Endothelial cell of umbilical vein (primary cell): Measurements from ENCODE around the gene DEPDC7. TPM values are rescaled to one million over a fixed set of nuclear protein-coding genes. Genes with fewer than 3 reads are reported as not detected.

Source experiments
- BruUV-seq: library from RNA; stranded (reverse); fragments of 400-500 nt; replicated peaks from 2 replicates; lab custom pipeline; 2021; lab: Mats Ljungman, UMichigan
- CTCF ChIA-PET: fragments of 300-600, 350-600 bp; sonication (Branson Sonifier 250); formaldehyde crosslinking; loops from one replicate; lab custom pipeline; 2021; ENCODE audit warnings: antibody characterized with exemption, inconsistent platforms; lab: Charles Lee
- POLR2A ChIA-PET: fragments of 300-600, 350-600 bp; sonication (Branson Sonifier 250); formaldehyde crosslinking; loops from one replicate; lab custom pipeline; 2021; ENCODE audit warnings: antibody characterized with exemption, inconsistent platforms; lab: Charles Lee
- DNase-seq: peaks from one replicate; pipeline ENCODE4 v3.0.0-alpha.2; 2011; ENCODE audit warnings: low read depth, low spot score
- FAIRE-seq: peaks from 2 replicates; lab custom pipeline; 2011; peaks lifted over from hg19 to GRCh38; lab: Jason Lieb, UNC
- H2AFZ ChIP-seq: 2 replicates; pipeline ENCODE4 v1.6.0; 2012; ENCODE audit warnings: low read depth, low read length, control low read depth, inconsistent platforms
- H3K27ac ChIP-seq: 2 replicates; pipeline ENCODE4 v1.5.1; 2011; ENCODE audit warnings: low read depth, mild to moderate bottlenecking, control low read depth, low read length, moderate library complexity; ENCODE audit not compliant: insufficient read depth
- H3K27me3 ChIP-seq, 2 experiments: 2 replicates each; pipeline versions ENCODE4 v1.6.0 to v1.6.1; 2011; ENCODE audit warnings: low read length in 2 of 2, mixed read lengths in 1 of 2; ENCODE audit not compliant: control insufficient read depth in 2 of 2, insufficient read depth in 2 of 2
- H3K36me3 ChIP-seq, 2 experiments: 2 replicates in 1 of 2; 3 replicates in 1 of 2; pipeline ENCODE4 v1.5.1; 2011; ENCODE audit warnings: low read length in 2 of 2, mild to moderate bottlenecking in 1 of 2, moderate library complexity in 1 of 2; ENCODE audit not compliant: control insufficient read depth in 2 of 2, insufficient read depth in 2 of 2; ENCODE audit errors: extremely low read depth in 1 of 2
- H3K4me1 ChIP-seq: 3 replicates; pipeline ENCODE4 v1.5.1; 2011; ENCODE audit warnings: mild to moderate bottlenecking, low read length; ENCODE audit not compliant: control insufficient read depth, insufficient read depth; ENCODE audit errors: extremely low read depth
- H3K4me2 ChIP-seq: 2 replicates; pipeline ENCODE4 v1.6.1; 2011; ENCODE audit warnings: low read length, control low read depth, mixed read lengths; ENCODE audit not compliant: insufficient read depth
- H3K4me3 ChIP-seq, 3 experiments: fragments of 200-600 bp in 1 of 3; sonication (generic), shearing (Covaris generic) in 1 of 3; replicated peaks in 1 of 3; 2 replicates each; pipeline ENCODE4 v1.5.1; 2011 to 2016; ENCODE audit warnings: control low read depth in 3 of 3, low read length in 3 of 3, mild to moderate bottlenecking in 2 of 3, inconsistent platforms in 1 of 3, low read depth in 1 of 3, moderate library complexity in 1 of 3; ENCODE audit not compliant: insufficient read depth in 1 of 3
- H3K79me2 ChIP-seq: 2 replicates; pipeline ENCODE4 v1.6.0; 2012; ENCODE audit warnings: low read length, inconsistent platforms; ENCODE audit not compliant: control insufficient read depth, insufficient read depth
- H3K9ac ChIP-seq: replicated peaks from 2 replicates; pipeline ENCODE3; 2011; ENCODE audit warnings: low read length, control low read depth; ENCODE audit not compliant: insufficient read depth; ENCODE audit errors: extremely low read depth
- H3K9me1 ChIP-seq: replicated peaks from 3 replicates; pipeline ENCODE4 v1.6.0; 2011; ENCODE audit warnings: mild to moderate bottlenecking, low read length; ENCODE audit not compliant: control insufficient read depth, insufficient read depth; ENCODE audit errors: extremely low read depth
- H3K9me3 ChIP-seq: replicated peaks from 2 replicates; pipeline ENCODE4 v1.5.1; 2012; ENCODE audit warnings: low read length, inconsistent platforms; ENCODE audit not compliant: control insufficient read depth, insufficient read depth
- H4K20me1 ChIP-seq: replicated peaks from 2 replicates; pipeline ENCODE3; 2011; ENCODE audit warnings: mild to moderate bottlenecking, low read length; ENCODE audit not compliant: control insufficient read depth, insufficient read depth; ENCODE audit errors: extremely low read depth
- JUN ChIP-seq: IDR thresholded peaks from 2 replicates; pipeline ENCODE4 v1.6.1; 2011; ENCODE audit warnings: borderline replicate concordance, low read depth; ENCODE audit not compliant: insufficient read length, insufficient read depth
- POLR2AphosphoS5 ChIP-seq: IDR thresholded peaks from 2 replicates; pipeline ENCODE4 v1.6.1; 2012; ENCODE audit warnings: low read depth, mild to moderate bottlenecking, control low read depth, low read length, moderate library complexity; ENCODE audit not compliant: insufficient read depth
- dilution Hi-C: fragments of 300-500 bp; cut with MboI; formaldehyde crosslinking; loops from one replicate; pipeline ENCODE4 v1.15.0; 2019; ENCODE audit warnings: low sequenced_read_pairs; ENCODE audit not compliant: extremely low pct_ligation_motif_present
- intact Hi-C: fragments of 100-400 bp; cut with micrococcal nuclease; formaldehyde crosslinking; loops from one replicate; pipeline ENCODE4 v1.10.0; 2022
- polyA plus RNA-seq, 4 experiments: library from polyadenylated mRNA; depleted of rRNA in 3 of 4; stranded (reverse) in 3 of 4; unstranded in 1 of 4; fragments of >200 nt; gene quantifications; 2 replicates each; pipeline versions ENCODE4 v1.2.1 to v1.2.3, GENCODE V29; 2011 to 2012; ENCODE audit warnings: missing spikeins in 1 of 4
- total RNA-seq: library from RNA; stranded (reverse); gene quantifications from 2 replicates; pipeline ENCODE4 v1.2.3, GENCODE V29; 2021
- TF ChIP-seq, protein P1 (sequence below), 2 donors: IDR thresholded peaks; 1 replicate in 1 of 2; 2 replicates in 1 of 2; pipeline ENCODE4 v1.5.1; 2011; ENCODE audit warnings: low read length in 2 of 2, mild to moderate bottlenecking in 2 of 2, moderate library complexity in 2 of 2, control low read depth in 1 of 2, inconsistent platforms in 1 of 2, low read depth in 1 of 2; ENCODE audit not compliant: insufficient read depth in 1 of 2; ENCODE audit errors: extremely low read depth in 1 of 2

The DEPDC7 gene
- total and polyA plus RNA-seq, 2 donors (not counting 3 experiments of a cell fraction or from before 2014, with no cell fraction given) = 0.08 TPM; not detected in 1

DNA sequence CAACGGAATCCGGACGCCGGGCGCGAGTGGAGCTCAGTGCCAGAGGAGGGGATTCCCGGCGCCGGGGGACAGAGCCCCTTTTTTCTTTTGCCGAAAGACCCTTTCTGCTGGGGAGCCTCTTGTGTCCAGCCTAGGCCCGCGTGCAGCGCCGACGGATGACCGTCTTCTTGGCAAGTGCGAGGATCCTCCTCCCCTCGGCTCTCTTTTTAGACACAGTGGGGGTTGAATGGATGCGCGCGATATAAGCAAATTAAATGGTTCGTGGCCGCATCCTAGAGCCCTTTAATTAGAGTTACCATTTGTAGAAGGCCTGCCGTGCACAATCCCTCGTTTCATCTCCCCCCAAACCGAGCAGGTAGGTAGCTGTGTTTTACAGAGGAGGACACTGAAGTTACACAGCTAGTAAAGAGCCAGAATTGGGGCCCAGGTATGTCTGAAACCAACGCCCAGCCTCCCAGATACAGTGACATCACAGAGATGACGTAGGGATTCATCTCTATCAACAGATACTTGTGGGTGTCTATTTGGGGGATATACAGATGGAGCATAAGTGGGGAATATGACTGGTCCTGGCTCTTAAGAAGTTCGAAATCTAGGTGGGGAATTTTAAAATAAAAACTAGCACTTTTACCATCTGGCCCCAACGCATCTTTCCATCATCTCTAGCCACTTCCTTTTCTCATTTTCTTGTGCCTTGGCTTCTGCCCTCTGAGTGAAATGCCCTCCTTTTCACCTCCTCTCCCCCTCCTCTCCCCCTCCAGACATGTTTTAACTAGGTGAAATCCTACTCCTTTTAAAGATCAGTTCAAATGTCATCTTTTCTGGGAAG lies 24.6 kb downstream of the DEPDC7 start:
- ChIA-PET CTCF (interaction anchor here (0.9 to 2.3 kb wide), 6 partner anchors 12 to 457 kb away, joined by 3 to 15 read pairs (median 4); partner anchors contain the start of gene EIF3M), POLR2A (interaction anchor here (0.5 kb wide), 1 partner anchor 948 kb away, joined by 4 read pairs; no protein-coding TSS in a partner anchor)
- intact Hi-C loops (no loop called here), dilution Hi-C loops (no loop called here)
- Histone ChIP-seq H2AFZ (peak overlapping the region; percentile 90), H3K79me2 (peaks cover 3% of the 10 kb centered on the region), H3K9ac (peak overlapping the region; percentile 94), H3K27ac (peak overlapping the region; percentile 79), H3K9me3 (no peaks in the 10 kb centered on the region), H3K27me3 (no peaks in the 10 kb centered on the region), H3K4me2 (peak overlapping the region; percentile 96), H3K9me1 (no peaks in the 10 kb centered on the region), H3K36me3 (no peaks in the 10 kb centered on the region), H3K4me3 (peak overlapping the region; percentile 45 to 65 (median 57)), H4K20me1 (no peaks in the 10 kb centered on the region), H3K4me1 (peaks cover 12% of the 10 kb centered on the region)
- TF ChIP-seq POLR2AphosphoS5 (peak; percentile 15), JUN (no peak)
- TF ChIP-seq, protein P1, sequence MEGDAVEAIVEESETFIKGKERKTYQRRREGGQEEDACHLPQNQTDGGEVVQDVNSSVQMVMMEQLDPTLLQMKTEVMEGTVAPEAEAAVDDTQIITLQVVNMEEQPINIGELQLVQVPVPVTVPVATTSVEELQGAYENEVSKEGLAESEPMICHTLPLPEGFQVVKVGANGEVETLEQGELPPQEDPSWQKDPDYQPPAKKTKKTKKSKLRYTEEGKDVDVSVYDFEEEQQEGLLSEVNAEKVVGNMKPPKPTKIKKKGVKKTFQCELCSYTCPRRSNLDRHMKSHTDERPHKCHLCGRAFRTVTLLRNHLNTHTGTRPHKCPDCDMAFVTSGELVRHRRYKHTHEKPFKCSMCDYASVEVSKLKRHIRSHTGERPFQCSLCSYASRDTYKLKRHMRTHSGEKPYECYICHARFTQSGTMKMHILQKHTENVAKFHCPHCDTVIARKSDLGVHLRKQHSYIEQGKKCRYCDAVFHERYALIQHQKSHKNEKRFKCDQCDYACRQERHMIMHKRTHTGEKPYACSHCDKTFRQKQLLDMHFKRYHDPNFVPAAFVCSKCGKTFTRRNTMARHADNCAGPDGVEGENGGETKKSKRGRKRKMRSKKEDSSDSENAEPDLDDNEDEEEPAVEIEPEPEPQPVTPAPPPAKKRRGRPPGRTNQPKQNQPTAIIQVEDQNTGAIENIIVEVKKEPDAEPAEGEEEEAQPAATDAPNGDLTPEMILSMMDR (IDR thresholded peaks at IDR 0.05; ENCODE audit: extremely low read depth in 1 of 2, insufficient read depth in 1 of 2, low read depth in 1 of 2, low read length in 2 of 2) = no peak
- FAIRE-seq (no peak), DNase-seq (no peak)
- TSS peak; percentile 36 for BruUV-seq
